GM19455 (cell line): ENCODE results near the gene LYPD1.

Experiments
- ATAC-seq: cut with Tn5 transposase; IDR thresholded peaks from one replicate; pipeline ENCODE4 v1.9.1; 2021; ENCODE audit not compliant: unreplicated experiment

Gene LYPD1

GRCh38 chr2:132599556-132599955 is 70.4 kb downstream of the LYPD1 start:
- no peak for ATAC-seq

GRCh38 chr2:132598536-132598935 is 71.5 kb downstream of the LYPD1 start:
- no peak for ATAC-seq

GRCh38 chr2:132597831-132598230 is 72.2 kb downstream of the LYPD1 start:
- ATAC-seq, result no peak

- no peak for ATAC-seq
These were observed 72.8 kb downstream of the LYPD1 start for GRCh38 chr2:132597166-132597565.

- no peak for ATAC-seq
These were observed 74.3 kb downstream of the LYPD1 start for GRCh38 chr2:132595693-132596092.

- no peak for ATAC-seq
These were observed 74.8 kb downstream of the LYPD1 start for GRCh38 chr2:132595186-132595585.
